Putamen (tissue), 1 donor: Measurements from ENCODE around the gene ATP9B.

ENCODE experiments used
- DNase-seq: peaks from one replicate; pipeline ENCODE4 v3.0.0-alpha.2; 2016; ENCODE audit warnings: low spot score

Gene ATP9B

GRCh38 chr18:79397830-79398761 is 328.9 kb downstream of the ATP9B start:
- no peak for DNase-seq

- DNase-seq = no peak
Observed at GRCh38 chr18:79399275-79400081, 330.3 kb downstream of the ATP9B start.

- no peak for DNase-seq
Observed at GRCh38 chr18:79400091-79400590, 330.9 kb downstream of the ATP9B start.

GRCh38 chr18:79400591-79401381 is 331.6 kb downstream of the ATP9B start:
- DNase-seq = no peak

GRCh38 chr18:79401494-79402208 is 332.5 kb downstream of the ATP9B start:
- no peak for DNase-seq

- DNase-seq = no peak
Observed at GRCh38 chr18:79402209-79402576, 333.0 kb downstream of the ATP9B start.

- peak; percentile 69 for DNase-seq
Observed at GRCh38 chr18:79402977-79403722, 334.0 kb downstream of the ATP9B start.

GRCh38 chr18:79403723-79404566 is 334.8 kb downstream of the ATP9B start:
- no peak for DNase-seq

- no peak for DNase-seq
Observed at GRCh38 chr18:79404567-79404910, 335.3 kb downstream of the ATP9B start.

GRCh38 chr18:79405019-79405780 is 336.0 kb downstream of the ATP9B start:
- DNase-seq = no peak

- DNase-seq = peak; percentile 39
Observed at GRCh38 chr18:79405781-79406575, 336.8 kb downstream of the ATP9B start.

GRCh38 chr18:79406708-79407107 is 337.5 kb downstream of the ATP9B start:
- DNase-seq = no peak

GRCh38 chr18:79409313-79409712 is 340.1 kb downstream of the ATP9B start:
- no peak for DNase-seq

GRCh38 chr18:79410171-79410641 is 341.0 kb downstream of the ATP9B start:
- DNase-seq = no peak

GRCh38 chr18:79410731-79411613 is 341.8 kb downstream of the ATP9B start:
- no peak for DNase-seq

- DNase-seq = no peak
Observed at GRCh38 chr18:79411614-79412526, 342.7 kb downstream of the ATP9B start.
